ENCODE measurements around the gene NLE1.

Gene NLE1

DNA sequence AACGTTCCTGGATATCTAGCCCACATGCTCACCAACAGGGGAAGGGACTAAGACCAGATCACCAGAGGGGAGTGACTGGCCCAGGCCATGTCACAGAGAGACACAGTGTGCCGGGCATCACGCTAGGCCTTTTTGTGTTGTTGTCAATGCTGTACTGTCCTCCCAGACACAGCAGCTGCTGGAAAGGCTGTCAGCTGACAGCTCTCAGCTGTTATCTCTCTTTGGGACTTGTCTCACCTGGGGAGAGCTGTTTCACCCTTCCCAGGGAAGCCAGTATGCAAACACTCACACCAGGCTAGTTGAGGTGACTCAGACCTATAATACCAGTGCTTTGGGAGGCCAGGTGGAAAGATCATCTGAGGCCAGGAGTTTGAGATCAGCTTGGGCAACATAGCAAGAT lies 24.9 kb upstream of the NLE1 start:
- H3K9me3 ChIP-seq (ENCODE audit: insufficient read depth, low read depth, low read length), result no peaks in the 10 kb centered on the region
- no peaks in the 10 kb centered on the region for H3K79me2 ChIP-seq (ENCODE audit: insufficient read depth, low read length)
- H3K4me1 ChIP-seq (ENCODE audit: insufficient read depth, low read length, poor library complexity, severe bottlenecking), result peaks cover under 1% of the 10 kb centered on the region
- no peaks in the 10 kb centered on the region for H3K27me3 ChIP-seq (ENCODE audit: insufficient read depth, low read length, poor library complexity, severe bottlenecking)
- no peak overlapping the region for H3K9ac ChIP-seq (ENCODE audit: low read depth, low read length, poor library complexity, severe bottlenecking)
- no peak overlapping the region for H3K4me2 ChIP-seq (ENCODE audit: low read depth, low read length, poor library complexity, severe bottlenecking)
- no peak overlapping the region for H2AFZ ChIP-seq (ENCODE audit: low read length)
- TF ChIP-seq EZH2phosphoT487 (IDR thresholded peaks at IDR 0.05; ENCODE audit: borderline replicate concordance), result no peak
- TF ChIP-seq, protein P1, sequence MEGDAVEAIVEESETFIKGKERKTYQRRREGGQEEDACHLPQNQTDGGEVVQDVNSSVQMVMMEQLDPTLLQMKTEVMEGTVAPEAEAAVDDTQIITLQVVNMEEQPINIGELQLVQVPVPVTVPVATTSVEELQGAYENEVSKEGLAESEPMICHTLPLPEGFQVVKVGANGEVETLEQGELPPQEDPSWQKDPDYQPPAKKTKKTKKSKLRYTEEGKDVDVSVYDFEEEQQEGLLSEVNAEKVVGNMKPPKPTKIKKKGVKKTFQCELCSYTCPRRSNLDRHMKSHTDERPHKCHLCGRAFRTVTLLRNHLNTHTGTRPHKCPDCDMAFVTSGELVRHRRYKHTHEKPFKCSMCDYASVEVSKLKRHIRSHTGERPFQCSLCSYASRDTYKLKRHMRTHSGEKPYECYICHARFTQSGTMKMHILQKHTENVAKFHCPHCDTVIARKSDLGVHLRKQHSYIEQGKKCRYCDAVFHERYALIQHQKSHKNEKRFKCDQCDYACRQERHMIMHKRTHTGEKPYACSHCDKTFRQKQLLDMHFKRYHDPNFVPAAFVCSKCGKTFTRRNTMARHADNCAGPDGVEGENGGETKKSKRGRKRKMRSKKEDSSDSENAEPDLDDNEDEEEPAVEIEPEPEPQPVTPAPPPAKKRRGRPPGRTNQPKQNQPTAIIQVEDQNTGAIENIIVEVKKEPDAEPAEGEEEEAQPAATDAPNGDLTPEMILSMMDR (conservative IDR thresholded peaks at IDR 0.05; ENCODE audit: low read length), result no peak
- H3F3A ChIP-seq (ENCODE audit: low read depth), result no peaks in the 10 kb centered on the region
- H3K4me3 ChIP-seq (ENCODE audit: low read length, poor library complexity, severe bottlenecking), result no peak overlapping the region
- H3K9me2 ChIP-seq (replicated peaks; ENCODE audit: low read depth, low read length), result no peaks in the 10 kb centered on the region
- H4K20me1 ChIP-seq (ENCODE audit: insufficient read depth, low read length, poor library complexity, severe bottlenecking), result no peaks in the 10 kb centered on the region
- H3K36me3 ChIP-seq (ENCODE audit: insufficient read depth, low read length), result no peaks in the 10 kb centered on the region

DNA sequence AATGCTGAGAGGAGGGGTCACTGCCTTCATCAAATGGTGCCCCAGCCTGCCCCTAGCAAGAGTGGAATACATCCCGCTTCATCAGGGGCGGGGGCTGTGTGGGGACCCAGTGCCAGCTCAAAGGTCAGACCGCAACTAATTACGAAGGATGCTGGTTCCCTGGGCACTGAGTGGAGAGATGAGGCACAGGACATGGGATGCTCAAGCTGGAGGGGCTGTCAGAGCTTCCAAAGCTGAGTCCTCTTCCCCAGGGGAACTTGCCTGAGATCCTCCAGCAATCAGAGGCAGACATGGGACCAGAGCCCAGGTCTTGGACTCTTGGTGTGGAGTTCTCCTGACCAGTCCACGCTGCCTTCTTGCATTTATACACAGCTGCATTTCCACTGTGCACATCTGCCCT lies 24.4 kb upstream of the NLE1 start:
- Histone ChIP-seq H3K9ac (ENCODE audit: low read depth, low read length, poor library complexity, severe bottlenecking) (no peak overlapping the region), H3K9me3 (ENCODE audit: insufficient read depth, low read depth, low read length) (no peaks in the 10 kb centered on the region), H3F3A (ENCODE audit: low read depth) (no peaks in the 10 kb centered on the region), H3K4me3 (ENCODE audit: low read length, poor library complexity, severe bottlenecking) (no peak overlapping the region), H3K79me2 (ENCODE audit: insufficient read depth, low read length) (no peaks in the 10 kb centered on the region), H3K27me3 (ENCODE audit: insufficient read depth, low read length, poor library complexity, severe bottlenecking) (no peaks in the 10 kb centered on the region), H3K4me2 (ENCODE audit: low read depth, low read length, poor library complexity, severe bottlenecking) (no peak overlapping the region), H4K20me1 (ENCODE audit: insufficient read depth, low read length, poor library complexity, severe bottlenecking) (no peaks in the 10 kb centered on the region), H2AFZ (ENCODE audit: low read length) (no peak overlapping the region), H3K36me3 (ENCODE audit: insufficient read depth, low read length) (no peaks in the 10 kb centered on the region), H3K4me1 (ENCODE audit: insufficient read depth, low read length, poor library complexity, severe bottlenecking) (peaks cover 6% of the 10 kb centered on the region), H3K9me2 (replicated peaks; ENCODE audit: low read depth, low read length) (no peaks in the 10 kb centered on the region)
- TF ChIP-seq, protein P1 (conservative IDR thresholded peaks at IDR 0.05; ENCODE audit: low read length), result no peak
- TF ChIP-seq EZH2phosphoT487 (IDR thresholded peaks at IDR 0.05; ENCODE audit: borderline replicate concordance), result no peak

DNA sequence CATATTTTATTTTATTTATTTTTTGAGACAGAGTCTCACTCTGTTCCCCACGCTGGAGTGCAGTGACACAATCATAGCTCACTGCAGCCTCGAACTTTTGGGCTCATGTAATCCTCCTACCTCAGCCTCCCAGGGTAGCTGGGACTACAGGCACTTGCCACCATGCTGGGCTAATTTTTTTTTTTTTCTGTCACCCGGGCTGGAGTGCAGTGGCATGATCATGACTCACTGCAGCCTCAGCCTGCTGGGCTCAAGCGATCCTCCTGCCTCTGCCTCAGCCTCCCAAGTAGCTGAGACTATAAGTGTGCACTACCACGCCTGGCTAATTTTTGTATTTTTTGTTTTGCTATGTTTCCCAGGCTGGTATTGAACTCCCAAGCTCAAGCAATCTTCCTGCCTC lies 22.6 kb upstream of the NLE1 start:
- H3K9me3 ChIP-seq (ENCODE audit: insufficient read depth, low read depth, low read length), result no peaks in the 10 kb centered on the region
- H2AFZ ChIP-seq (ENCODE audit: low read length), result no peak overlapping the region
- H3K4me2 ChIP-seq (ENCODE audit: low read depth, low read length, poor library complexity, severe bottlenecking), result no peak overlapping the region
- peaks cover 22% of the 10 kb centered on the region for H3K4me1 ChIP-seq (ENCODE audit: insufficient read depth, low read length, poor library complexity, severe bottlenecking)
- no peaks in the 10 kb centered on the region for H3K79me2 ChIP-seq (ENCODE audit: insufficient read depth, low read length)
- no peaks in the 10 kb centered on the region for H3F3A ChIP-seq (ENCODE audit: low read depth)
- H3K36me3 ChIP-seq (ENCODE audit: insufficient read depth, low read length), result no peaks in the 10 kb centered on the region
- no peak overlapping the region for H3K4me3 ChIP-seq (ENCODE audit: low read length, poor library complexity, severe bottlenecking)
- TF ChIP-seq, protein P1 (conservative IDR thresholded peaks at IDR 0.05; ENCODE audit: low read length), result no peak
- TF ChIP-seq EZH2phosphoT487 (IDR thresholded peaks at IDR 0.05; ENCODE audit: borderline replicate concordance), result no peak
- no peak overlapping the region for H3K9ac ChIP-seq (ENCODE audit: low read depth, low read length, poor library complexity, severe bottlenecking)
- no peaks in the 10 kb centered on the region for H4K20me1 ChIP-seq (ENCODE audit: insufficient read depth, low read length, poor library complexity, severe bottlenecking)
- H3K27me3 ChIP-seq (ENCODE audit: insufficient read depth, low read length, poor library complexity, severe bottlenecking), result no peaks in the 10 kb centered on the region
- H3K9me2 ChIP-seq (replicated peaks; ENCODE audit: low read depth, low read length), result no peaks in the 10 kb centered on the region

Data from Loucy (cell line).